ENCODE results near the gene PIN4. TPM values are rescaled to one million over a fixed set of nuclear protein-coding genes. Genes with fewer than 3 reads are reported as not detected.
A peak's percentile ranks its signal among the peaks of the same experiment; 100 is the strongest.

PIN4 gene
- total RNA-seq: 10.3 and 13.1 TPM in 2 replicates

DNA sequence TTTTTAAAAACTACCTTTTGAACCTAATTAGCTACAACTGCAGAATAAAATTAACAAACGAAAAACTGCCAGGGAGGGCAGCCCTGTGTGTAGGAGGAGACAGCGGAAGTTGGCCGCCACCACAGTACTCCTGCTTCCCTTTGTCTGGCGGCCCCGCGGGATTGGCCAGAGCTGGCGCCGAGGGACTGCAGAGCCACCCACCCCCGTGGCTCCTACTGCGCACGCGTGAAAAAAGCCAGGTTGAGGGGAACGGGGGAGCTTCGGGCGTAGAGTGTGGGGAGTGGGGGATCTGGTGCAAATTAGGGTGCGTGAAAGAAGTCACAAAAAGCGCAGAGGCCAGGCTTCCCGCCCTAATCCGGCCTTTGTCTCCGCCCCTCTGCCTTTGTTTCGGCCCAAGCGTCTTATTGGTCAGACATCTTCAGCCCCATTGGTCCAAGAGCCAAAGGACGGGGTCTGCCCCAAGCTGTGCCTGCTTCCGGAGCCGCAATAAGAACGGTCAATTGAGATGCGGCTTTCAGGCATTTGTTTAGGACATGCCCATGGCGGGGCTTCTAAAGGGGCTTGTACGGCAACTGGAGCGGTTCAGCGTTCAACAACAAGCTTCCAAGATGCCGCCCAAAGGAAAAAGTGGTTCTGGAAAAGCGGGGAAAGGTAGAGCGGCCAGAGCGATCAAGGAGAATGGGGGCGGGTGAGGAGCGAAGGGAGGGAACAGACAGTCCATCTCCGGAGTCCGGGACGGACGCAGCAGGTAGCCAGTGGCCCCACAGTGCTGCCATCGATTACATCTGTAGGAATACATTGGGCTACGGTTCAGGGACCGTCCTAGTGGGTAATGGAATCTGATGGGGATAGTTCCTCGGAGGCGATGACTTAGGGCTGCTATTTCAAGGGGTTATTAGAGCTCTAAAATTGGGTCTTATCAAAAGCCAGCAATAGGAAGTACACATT lies at the start of gene PIN4:
Gene PIN4, plus strand, starts transcription at position 580 of the 948 bp plus-strand sequence. Its CDS starts 29 bp downstream, at position 609.
- TF ChIP-seq, protein P1, sequence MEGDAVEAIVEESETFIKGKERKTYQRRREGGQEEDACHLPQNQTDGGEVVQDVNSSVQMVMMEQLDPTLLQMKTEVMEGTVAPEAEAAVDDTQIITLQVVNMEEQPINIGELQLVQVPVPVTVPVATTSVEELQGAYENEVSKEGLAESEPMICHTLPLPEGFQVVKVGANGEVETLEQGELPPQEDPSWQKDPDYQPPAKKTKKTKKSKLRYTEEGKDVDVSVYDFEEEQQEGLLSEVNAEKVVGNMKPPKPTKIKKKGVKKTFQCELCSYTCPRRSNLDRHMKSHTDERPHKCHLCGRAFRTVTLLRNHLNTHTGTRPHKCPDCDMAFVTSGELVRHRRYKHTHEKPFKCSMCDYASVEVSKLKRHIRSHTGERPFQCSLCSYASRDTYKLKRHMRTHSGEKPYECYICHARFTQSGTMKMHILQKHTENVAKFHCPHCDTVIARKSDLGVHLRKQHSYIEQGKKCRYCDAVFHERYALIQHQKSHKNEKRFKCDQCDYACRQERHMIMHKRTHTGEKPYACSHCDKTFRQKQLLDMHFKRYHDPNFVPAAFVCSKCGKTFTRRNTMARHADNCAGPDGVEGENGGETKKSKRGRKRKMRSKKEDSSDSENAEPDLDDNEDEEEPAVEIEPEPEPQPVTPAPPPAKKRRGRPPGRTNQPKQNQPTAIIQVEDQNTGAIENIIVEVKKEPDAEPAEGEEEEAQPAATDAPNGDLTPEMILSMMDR (IDR thresholded peaks at IDR 0.05; ENCODE audit: insufficient read depth, low read length, severe bottlenecking): no peak
- H3K4me3 ChIP-seq (ENCODE audit: low read depth, low read length): peak within 1 kb of the TSS; percentile 76
- H3K27me3 ChIP-seq (ENCODE audit: control insufficient read depth, insufficient read depth, low read length): no peaks in the 10 kb centered on the region
- no peaks in the 10 kb centered on the region for H3K36me3 ChIP-seq (ENCODE audit: control insufficient read depth, insufficient read depth, low read length)
- FAIRE-seq (no peak), DNase-seq (ENCODE audit: low read depth) (peak; percentile 88)

GRCh38 chrX:72132456-72132855 lies 49.1 kb upstream of the PIN4 start:
- Histone ChIP-seq H3K36me3 (ENCODE audit: control insufficient read depth, insufficient read depth, low read length) (no peaks in the 10 kb centered on the region), H3K4me3 (ENCODE audit: low read depth, low read length) (no peak overlapping the region), H3K27me3 (ENCODE audit: control insufficient read depth, insufficient read depth, low read length) (peaks cover 14% of the 10 kb centered on the region)
- DNase-seq (ENCODE audit: low read depth) (no peak), FAIRE-seq (no peak)
- TF ChIP-seq, protein P1 (IDR thresholded peaks at IDR 0.05; ENCODE audit: insufficient read depth, low read length, severe bottlenecking): no peak

GRCh38 chrX:72133851-72134546 lies 47.6 kb upstream of the PIN4 start:
- no peak for FAIRE-seq
- Histone ChIP-seq H3K4me3 (ENCODE audit: low read depth, low read length) (no peak overlapping the region), H3K27me3 (ENCODE audit: control insufficient read depth, insufficient read depth, low read length) (peaks cover 14% of the 10 kb centered on the region), H3K36me3 (ENCODE audit: control insufficient read depth, insufficient read depth, low read length) (no peaks in the 10 kb centered on the region)
- TF ChIP-seq, protein P1 (IDR thresholded peaks at IDR 0.05; ENCODE audit: insufficient read depth, low read length, severe bottlenecking): no peak
- DNase-seq (ENCODE audit: low read depth): no peak

- Histone ChIP-seq H3K27me3 (ENCODE audit: control insufficient read depth, insufficient read depth, low read length) (no peaks in the 10 kb centered on the region), H3K36me3 (ENCODE audit: control insufficient read depth, insufficient read depth, low read length) (no peaks in the 10 kb centered on the region), H3K4me3 (ENCODE audit: low read depth, low read length) (no peak overlapping the region)
- FAIRE-seq (no peak), DNase-seq (ENCODE audit: low read depth) (no peak)
- TF ChIP-seq, protein P1 (IDR thresholded peaks at IDR 0.05; ENCODE audit: insufficient read depth, low read length, severe bottlenecking): no peak
Measured at GRCh38 chrX:72137846-72138495, 43.6 kb upstream of the PIN4 start.

- no peak for FAIRE-seq
- H3K36me3 ChIP-seq (ENCODE audit: control insufficient read depth, insufficient read depth, low read length): no peaks in the 10 kb centered on the region
- no peak overlapping the region for H3K4me3 ChIP-seq (ENCODE audit: low read depth, low read length)
- DNase-seq (ENCODE audit: low read depth): no peak
- TF ChIP-seq, protein P1 (IDR thresholded peaks at IDR 0.05; ENCODE audit: insufficient read depth, low read length, severe bottlenecking): no peak
- no peaks in the 10 kb centered on the region for H3K27me3 ChIP-seq (ENCODE audit: control insufficient read depth, insufficient read depth, low read length)
Measured at GRCh38 chrX:72139538-72139937, 42.0 kb upstream of the PIN4 start.

All from bronchial epithelial cell (primary cell).